HG02798 (cell line): ENCODE measurements around the gene AP2A2.

Experiments used
- ATAC-seq: cut with Tn5 transposase; IDR thresholded peaks from one replicate; pipeline ENCODE4 v1.9.1; 2021; ENCODE audit warnings: mild to moderate bottlenecking; ENCODE audit not compliant: unreplicated experiment, poor library complexity

AP2A2 gene

GRCh38 chr11:925496-926301 is at the start of gene AP2A2:
AP2A2 (plus strand) TSS chr11:925870; CDS start chr11:926022, 152 bp downstream.
- ATAC-seq, result peak; percentile 85

GRCh38 chr11:876545-876944 is 49.1 kb upstream of the AP2A2 start:
- ATAC-seq, result no peak

- no peak for ATAC-seq
These were observed 48.1 kb upstream of the AP2A2 start for GRCh38 chr11:877565-877964.

- no peak for ATAC-seq
These were observed 45.2 kb upstream of the AP2A2 start for GRCh38 chr11:880447-880846.

GRCh38 chr11:882596-882995 is 43.1 kb upstream of the AP2A2 start:
- ATAC-seq, result no peak

- no peak for ATAC-seq
These were observed 42.1 kb upstream of the AP2A2 start for GRCh38 chr11:883527-883926.

GRCh38 chr11:884578-885070 is 41.0 kb upstream of the AP2A2 start:
- ATAC-seq, result no peak

GRCh38 chr11:886568-886967 is 39.1 kb upstream of the AP2A2 start:
- no peak for ATAC-seq

GRCh38 chr11:887589-887988 is 38.1 kb upstream of the AP2A2 start:
- no peak for ATAC-seq

GRCh38 chr11:888310-889212 is 37.1 kb upstream of the AP2A2 start:
- no peak for ATAC-seq

GRCh38 chr11:889257-889656 is 36.4 kb upstream of the AP2A2 start:
- ATAC-seq, result no peak

- no peak for ATAC-seq
These were observed 35.8 kb upstream of the AP2A2 start for GRCh38 chr11:889687-890475.

- ATAC-seq, result no peak
These were observed 34.7 kb upstream of the AP2A2 start for GRCh38 chr11:890794-891540.

GRCh38 chr11:893008-893654 is 32.5 kb upstream of the AP2A2 start:
- ATAC-seq, result no peak

- no peak for ATAC-seq
These were observed 31.0 kb upstream of the AP2A2 start for GRCh38 chr11:894575-895201.

GRCh38 chr11:895331-896110 is 30.1 kb upstream of the AP2A2 start:
- ATAC-seq, result no peak

- ATAC-seq, result no peak
These were observed 28.2 kb upstream of the AP2A2 start for GRCh38 chr11:897253-898142.
